K562 (cell line): Measurements from ENCODE around the gene XRN2. TPM values are rescaled to one million over a fixed set of nuclear protein-coding genes. Genes with fewer than 3 reads are reported as not detected.
A peak's percentile ranks its signal among the peaks of the same experiment; 100 is the strongest.

Experiments
- BHLHE40 ChIP-seq: IDR thresholded peaks from 2 replicates; pipeline ENCODE4 v1.6.1; 2011; ENCODE audit warnings: low read length, improper control_type of control experiment
- ETV1 ChIP-seq: fragments of 450-650 bp; conservative IDR thresholded peaks from 2 replicates; pipeline ENCODE4 v1.6.1; 2016; ENCODE audit warnings: missing genetic modification characterization, control low read depth, low read depth, missing compliant biosample characterization
- FIP1L1 ChIP-seq: fragments of 200-400 bp; formaldehyde crosslinking; IDR thresholded peaks from 2 replicates; pipeline ENCODE4 v1.6.1; 2018; ENCODE audit warnings: mild to moderate bottlenecking, low read depth, low read length; ENCODE audit not compliant: poor library complexity, severe bottlenecking
- FOS ChIP-seq: IDR thresholded peaks from 3 replicates; pipeline ENCODE4 v1.6.1; 2011; ENCODE audit not compliant: insufficient read length; ENCODE audit errors: extremely low read depth
- FOXJ2 ChIP-seq: fragments of 200-800 bp; sonication (Bioruptor generic); IDR thresholded peaks from 2 replicates; pipeline ENCODE4 v1.6.1; 2016; ENCODE audit warnings: missing genetic modification characterization, missing compliant biosample characterization
- HDAC1 ChIP-seq, 2 experiments: fragments of 450-650 bp; IDR thresholded peaks; 2 replicates each; pipeline ENCODE4 v1.6.1; 2016 to 2017; ENCODE audit warnings: inconsistent platforms in 1 of 2, mild to moderate bottlenecking in 1 of 2, moderate library complexity in 1 of 2
- L3MBTL2 ChIP-seq: fragments of 450-650 bp; IDR thresholded peaks from 2 replicates; pipeline ENCODE4 v1.6.1; 2016; ENCODE audit warnings: mild to moderate bottlenecking, moderate library complexity
- MXD1 ChIP-seq: fragments of 250-450 bp; sonication (Bioruptor Pico); IDR thresholded peaks from 2 replicates; pipeline ENCODE4 v1.8.0; 2021; ENCODE audit warnings: borderline replicate concordance, mild to moderate bottlenecking, moderate library complexity; ENCODE audit not compliant: poor library complexity, severe bottlenecking
- RBFOX2 ChIP-seq: fragments of 200-400 bp; formaldehyde crosslinking; IDR thresholded peaks from 2 replicates; pipeline ENCODE4 v1.6.1; 2017; ENCODE audit warnings: low read depth, mild to moderate bottlenecking, low read length, moderate library complexity
- RCOR1 ChIP-seq, 2 experiments: IDR thresholded peaks; 2 replicates each; pipeline ENCODE4 v1.6.1; 2012; ENCODE audit warnings: low read depth in 2 of 2, low read length in 2 of 2, borderline replicate concordance in 1 of 2, improper control_type of control experiment in 1 of 2
- RFX1 ChIP-seq: fragments of 450-650 bp; IDR thresholded peaks from 2 replicates; pipeline ENCODE4 v1.6.1; 2016; ENCODE audit warnings: mild to moderate bottlenecking, moderate library complexity
- SMAD3 ChIP-seq: fragments of 450-650 bp; formaldehyde crosslinking; conservative IDR thresholded peaks from 2 replicates; pipeline ENCODE4 v1.4.0; 2020; ENCODE audit warnings: mild to moderate bottlenecking
- ZC3H11A ChIP-seq: IDR thresholded peaks from 2 replicates; pipeline ENCODE4 v1.6.1; 2012; ENCODE audit warnings: low read depth, low read length, improper control_type of control experiment
- ZFX ChIP-seq: sonication (generic); formaldehyde crosslinking; IDR thresholded peaks from 2 replicates; pipeline ENCODE4 v1.8.0; 2022; ENCODE audit warnings: mild to moderate bottlenecking, missing genetic modification reagents, moderate library complexity
- ZNF639 ChIP-seq, 2 experiments: fragments of 200-800 bp in 1 of 2; sonication (Bioruptor generic) in 1 of 2; sonication (generic) in 1 of 2; formaldehyde crosslinking in 1 of 2; IDR thresholded peaks in 1 of 2; conservative IDR thresholded peaks in 1 of 2; 2 replicates each; pipeline versions ENCODE4 v1.5.0 to v1.6.1; 2016 to 2020; ENCODE audit warnings: missing compliant biosample characterization in 1 of 2, missing genetic modification characterization in 1 of 2, missing genetic modification reagents in 1 of 2
- polyA plus RNA-seq, 8 experiments: library from polyadenylated mRNA; depleted of rRNA in 4 of 8; stranded (reverse) in 5 of 8; unstranded in 3 of 8; fragments of >200 nt; fragmentation: Nextera tagmentation in 2 of 8; fragmentation: Illumina TruSeq in 1 of 8; extraction: Ambion mirVana in 2 of 8; extraction: Trizol in 1 of 8; gene quantifications; 2 replicates each; pipeline versions ENCODE4 v1.2.1 to v1.2.3, GENCODE V29; 2011 to 2014; ENCODE audit warnings: inconsistent platforms in 1 of 8, missing spikeins in 1 of 8
- total RNA-seq, 7 experiments: library from RNA; depleted of rRNA in 6 of 7; stranded (reverse); fragments of >200 nt in 6 of 7; fragmentation: Illumina TruSeq in 2 of 7; extraction: Trizol in 2 of 7; gene quantifications; 2 replicates each; pipeline versions ENCODE4 v1.2.1 to v1.2.3, GENCODE V29; 2011 to 2021; ENCODE audit warnings: low replicate concordance in 1 of 7
- TF ChIP-seq, protein P1 (sequence below): sonication (generic); formaldehyde crosslinking; IDR thresholded peaks from 2 replicates; pipeline ENCODE4 v1.4.0; 2020; ENCODE audit warnings: mild to moderate bottlenecking, missing genetic modification reagents
- TF ChIP-seq, protein P2 (sequence below): IDR thresholded peaks from 2 replicates; pipeline ENCODE4 v1.6.1; 2011; ENCODE audit warnings: borderline replicate concordance, low read depth, mild to moderate bottlenecking, moderate library complexity, low read length; ENCODE audit not compliant: insufficient read depth, poor library complexity, severe bottlenecking
- TF ChIP-seq, protein P3 (sequence below): fragments of 200-800 bp; sonication (Bioruptor generic); IDR thresholded peaks from 2 replicates; pipeline ENCODE4 v1.6.1; 2017; ENCODE audit warnings: missing genetic modification characterization, missing compliant biosample characterization

The XRN2 gene
- total and polyA plus RNA-seq, 9 of the 15 experiments (the other 6 are each of a cell fraction or from before 2014, with no cell fraction given) = 41.8 to 67.3 (median 51.4) TPM

DNA sequence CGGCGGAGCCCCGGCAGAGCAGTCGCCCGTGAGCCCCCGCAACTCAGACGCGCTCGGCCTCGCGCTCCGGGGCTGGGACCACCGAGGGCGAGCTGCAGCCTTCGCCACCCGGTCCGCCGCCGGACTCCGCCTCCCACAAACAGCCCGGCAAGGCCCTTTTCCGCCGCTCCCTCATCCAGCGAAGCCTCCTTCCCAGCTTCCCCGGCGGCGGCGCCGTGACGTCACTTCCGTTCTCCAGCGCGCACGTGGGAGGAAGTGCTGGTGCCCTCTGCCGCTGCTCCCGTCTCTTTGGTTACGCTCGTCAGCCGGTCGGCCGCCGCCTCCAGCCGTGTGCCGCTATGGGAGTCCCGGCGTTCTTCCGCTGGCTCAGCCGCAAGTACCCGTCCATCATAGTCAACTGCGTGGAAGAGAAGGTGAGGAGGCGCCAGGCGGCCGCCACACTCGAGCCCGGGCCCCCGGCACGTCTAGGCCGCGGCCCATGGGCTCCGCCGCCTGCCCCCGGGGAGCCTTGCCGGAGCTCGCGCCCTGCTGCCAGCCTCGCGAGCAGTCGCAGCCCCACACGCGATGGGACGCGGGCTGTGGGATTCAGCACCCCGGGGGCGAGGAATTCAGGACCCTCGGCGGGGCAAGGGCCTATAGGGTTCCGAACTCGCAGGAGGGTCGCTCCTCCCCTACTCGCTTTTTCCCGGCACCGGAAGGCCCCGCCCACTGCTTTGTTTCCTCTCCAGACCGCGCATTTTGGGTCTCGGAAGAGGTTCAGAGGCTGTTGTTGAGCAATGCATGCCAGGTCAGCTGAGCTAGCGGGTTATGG is at the start of gene XRN2 (continued):
- TF ChIP-seq, protein P1, sequence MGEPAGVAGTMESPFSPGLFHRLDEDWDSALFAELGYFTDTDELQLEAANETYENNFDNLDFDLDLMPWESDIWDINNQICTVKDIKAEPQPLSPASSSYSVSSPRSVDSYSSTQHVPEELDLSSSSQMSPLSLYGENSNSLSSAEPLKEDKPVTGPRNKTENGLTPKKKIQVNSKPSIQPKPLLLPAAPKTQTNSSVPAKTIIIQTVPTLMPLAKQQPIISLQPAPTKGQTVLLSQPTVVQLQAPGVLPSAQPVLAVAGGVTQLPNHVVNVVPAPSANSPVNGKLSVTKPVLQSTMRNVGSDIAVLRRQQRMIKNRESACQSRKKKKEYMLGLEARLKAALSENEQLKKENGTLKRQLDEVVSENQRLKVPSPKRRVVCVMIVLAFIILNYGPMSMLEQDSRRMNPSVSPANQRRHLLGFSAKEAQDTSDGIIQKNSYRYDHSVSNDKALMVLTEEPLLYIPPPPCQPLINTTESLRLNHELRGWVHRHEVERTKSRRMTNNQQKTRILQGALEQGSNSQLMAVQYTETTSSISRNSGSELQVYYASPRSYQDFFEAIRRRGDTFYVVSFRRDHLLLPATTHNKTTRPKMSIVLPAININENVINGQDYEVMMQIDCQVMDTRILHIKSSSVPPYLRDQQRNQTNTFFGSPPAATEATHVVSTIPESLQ (CRISPR knock-in tag) = peak; percentile 78; the same call in 1 of the 2 replicates
- peak; percentile 67 for TF ChIP-seq L3MBTL2
- no peak for TF ChIP-seq SMAD3 (CRISPR knock-in tag)
- no peak for TF ChIP-seq ZC3H11A
- TF ChIP-seq BHLHE40 = peak; percentile 85
- peak in 1 of 2 experiments; percentile 20; a peak in 2 of 4 replicates for TF ChIP-seq ZNF639 (CRISPR knock-in tag; conservative IDR thresholded peaks at IDR 0.05 in 1 of 2, IDR thresholded peaks at IDR 0.05 in 1 of 2)
- TF ChIP-seq RFX1 = peak; percentile 82
- no peak for TF ChIP-seq FOXJ2 (tag)
- TF ChIP-seq, protein P2, sequence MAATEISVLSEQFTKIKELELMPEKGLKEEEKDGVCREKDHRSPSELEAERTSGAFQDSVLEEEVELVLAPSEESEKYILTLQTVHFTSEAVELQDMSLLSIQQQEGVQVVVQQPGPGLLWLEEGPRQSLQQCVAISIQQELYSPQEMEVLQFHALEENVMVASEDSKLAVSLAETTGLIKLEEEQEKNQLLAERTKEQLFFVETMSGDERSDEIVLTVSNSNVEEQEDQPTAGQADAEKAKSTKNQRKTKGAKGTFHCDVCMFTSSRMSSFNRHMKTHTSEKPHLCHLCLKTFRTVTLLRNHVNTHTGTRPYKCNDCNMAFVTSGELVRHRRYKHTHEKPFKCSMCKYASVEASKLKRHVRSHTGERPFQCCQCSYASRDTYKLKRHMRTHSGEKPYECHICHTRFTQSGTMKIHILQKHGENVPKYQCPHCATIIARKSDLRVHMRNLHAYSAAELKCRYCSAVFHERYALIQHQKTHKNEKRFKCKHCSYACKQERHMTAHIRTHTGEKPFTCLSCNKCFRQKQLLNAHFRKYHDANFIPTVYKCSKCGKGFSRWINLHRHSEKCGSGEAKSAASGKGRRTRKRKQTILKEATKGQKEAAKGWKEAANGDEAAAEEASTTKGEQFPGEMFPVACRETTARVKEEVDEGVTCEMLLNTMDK = peak; percentile 75
- TF ChIP-seq, protein P3, sequence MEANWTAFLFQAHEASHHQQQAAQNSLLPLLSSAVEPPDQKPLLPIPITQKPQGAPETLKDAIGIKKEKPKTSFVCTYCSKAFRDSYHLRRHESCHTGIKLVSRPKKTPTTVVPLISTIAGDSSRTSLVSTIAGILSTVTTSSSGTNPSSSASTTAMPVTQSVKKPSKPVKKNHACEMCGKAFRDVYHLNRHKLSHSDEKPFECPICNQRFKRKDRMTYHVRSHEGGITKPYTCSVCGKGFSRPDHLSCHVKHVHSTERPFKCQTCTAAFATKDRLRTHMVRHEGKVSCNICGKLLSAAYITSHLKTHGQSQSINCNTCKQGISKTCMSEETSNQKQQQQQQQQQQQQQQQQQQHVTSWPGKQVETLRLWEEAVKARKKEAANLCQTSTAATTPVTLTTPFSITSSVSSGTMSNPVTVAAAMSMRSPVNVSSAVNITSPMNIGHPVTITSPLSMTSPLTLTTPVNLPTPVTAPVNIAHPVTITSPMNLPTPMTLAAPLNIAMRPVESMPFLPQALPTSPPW = peak; percentile 42; the same call in 1 of the 2 replicates
- peak in 1 of 2 experiments; percentile 90; a peak in 2 of 4 replicates for TF ChIP-seq HDAC1 (IDR thresholded peaks at IDR 0.05)
- TF ChIP-seq ETV1 = peak; percentile 66
- TF ChIP-seq MXD1 (CRISPR knock-in tag) = peak; percentile 91
- peak; percentile 96 for TF ChIP-seq ZFX
- peak; percentile 99 for TF ChIP-seq RBFOX2
- TF ChIP-seq FOS = no peak
- TF ChIP-seq FIP1L1 = peak; percentile 55
- TF ChIP-seq RCOR1 (IDR thresholded peaks at IDR 0.05; ENCODE audit: borderline replicate concordance in 1 of 2, low read depth in 2 of 2, low read length in 2 of 2) = 0 out of 4 replicates have a peak, but pooled peaks of 1 of the 2 experiments have one; percentile 43
